Erythroblast (primary cell): ENCODE measurements around the gene ZNF280C.

ENCODE experiments used
- DNase-seq, 2 experiments: peaks; one replicate each; lab custom pipeline; 2025; lab: John Stamatoyannopoulos, UW
- GATA1 ChIP-seq: IDR thresholded peaks from 2 replicates; pipeline ENCODE4 v1.6.1; 2011; ENCODE audit warnings: low read depth, mild to moderate bottlenecking, control low read depth, low read length, moderate library complexity
- POLR2A ChIP-seq: IDR thresholded peaks from 2 replicates; pipeline ENCODE4 v1.6.1; 2011; ENCODE audit warnings: mild to moderate bottlenecking, low read length

The ZNF280C gene, protein sequence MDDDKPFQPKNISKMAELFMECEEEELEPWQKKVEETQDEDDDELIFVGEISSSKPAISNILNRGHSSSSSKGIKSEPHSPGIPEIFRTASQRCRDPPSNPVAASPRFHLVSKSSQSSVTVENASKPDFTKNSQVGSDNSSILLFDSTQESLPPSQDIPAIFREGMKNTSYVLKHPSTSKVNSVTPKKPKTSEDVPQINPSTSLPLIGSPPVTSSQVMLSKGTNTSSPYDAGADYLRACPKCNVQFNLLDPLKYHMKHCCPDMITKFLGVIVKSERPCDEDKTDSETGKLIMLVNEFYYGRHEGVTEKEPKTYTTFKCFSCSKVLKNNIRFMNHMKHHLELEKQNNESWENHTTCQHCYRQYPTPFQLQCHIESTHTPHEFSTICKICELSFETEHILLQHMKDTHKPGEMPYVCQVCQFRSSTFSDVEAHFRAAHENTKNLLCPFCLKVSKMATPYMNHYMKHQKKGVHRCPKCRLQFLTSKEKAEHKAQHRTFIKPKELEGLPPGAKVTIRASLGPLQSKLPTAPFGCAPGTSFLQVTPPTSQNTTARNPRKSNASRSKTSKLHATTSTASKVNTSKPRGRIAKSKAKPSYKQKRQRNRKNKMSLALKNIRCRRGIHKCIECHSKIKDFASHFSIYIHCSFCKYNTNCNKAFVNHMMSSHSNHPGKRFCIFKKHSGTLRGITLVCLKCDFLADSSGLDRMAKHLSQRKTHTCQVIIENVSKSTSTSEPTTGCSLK

DNA sequence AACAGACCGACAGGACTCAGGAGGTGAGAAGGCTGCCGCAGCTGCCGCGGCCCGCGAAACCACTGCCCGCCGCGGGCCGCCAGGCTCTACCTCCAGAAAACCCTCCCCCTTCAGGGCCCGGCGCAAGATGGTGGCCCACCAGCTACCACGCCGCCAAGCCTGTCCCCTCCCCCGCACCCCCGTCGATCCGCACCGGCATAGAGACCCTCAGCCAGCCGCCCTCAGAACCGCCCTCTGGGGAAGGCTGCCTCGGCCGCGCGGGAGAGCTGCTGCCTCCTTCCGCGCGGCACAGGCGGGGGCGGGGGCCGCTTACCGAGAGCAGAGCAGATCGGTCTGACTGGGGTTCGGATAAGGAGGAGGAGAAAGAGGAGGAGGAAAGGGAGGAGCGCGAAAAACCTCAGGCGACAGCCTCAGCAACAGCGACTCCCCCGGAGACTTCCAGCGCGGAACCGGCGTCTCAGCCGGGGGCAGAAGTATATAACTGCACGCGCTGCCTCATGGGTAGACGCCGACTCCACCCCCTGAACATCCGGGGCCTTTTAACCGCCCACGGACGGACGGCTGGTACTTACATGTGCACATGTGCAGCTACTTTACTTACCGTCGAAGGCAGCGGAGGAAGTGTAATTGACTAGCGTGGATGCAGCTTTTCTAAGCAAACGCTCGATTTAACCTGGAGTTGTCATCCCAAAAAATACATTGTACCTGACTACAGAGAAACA lies at the start of gene ZNF280C:
Gene ZNF280C, minus strand, starts transcription at position 451 of the 722 bp plus-strand sequence. CDS start 8,450 bp downstream, outside the sequence.
- TF ChIP-seq POLR2A (peak; percentile 81), GATA1 (no peak)
- peak; percentile 93 for DNase-seq

DNA sequence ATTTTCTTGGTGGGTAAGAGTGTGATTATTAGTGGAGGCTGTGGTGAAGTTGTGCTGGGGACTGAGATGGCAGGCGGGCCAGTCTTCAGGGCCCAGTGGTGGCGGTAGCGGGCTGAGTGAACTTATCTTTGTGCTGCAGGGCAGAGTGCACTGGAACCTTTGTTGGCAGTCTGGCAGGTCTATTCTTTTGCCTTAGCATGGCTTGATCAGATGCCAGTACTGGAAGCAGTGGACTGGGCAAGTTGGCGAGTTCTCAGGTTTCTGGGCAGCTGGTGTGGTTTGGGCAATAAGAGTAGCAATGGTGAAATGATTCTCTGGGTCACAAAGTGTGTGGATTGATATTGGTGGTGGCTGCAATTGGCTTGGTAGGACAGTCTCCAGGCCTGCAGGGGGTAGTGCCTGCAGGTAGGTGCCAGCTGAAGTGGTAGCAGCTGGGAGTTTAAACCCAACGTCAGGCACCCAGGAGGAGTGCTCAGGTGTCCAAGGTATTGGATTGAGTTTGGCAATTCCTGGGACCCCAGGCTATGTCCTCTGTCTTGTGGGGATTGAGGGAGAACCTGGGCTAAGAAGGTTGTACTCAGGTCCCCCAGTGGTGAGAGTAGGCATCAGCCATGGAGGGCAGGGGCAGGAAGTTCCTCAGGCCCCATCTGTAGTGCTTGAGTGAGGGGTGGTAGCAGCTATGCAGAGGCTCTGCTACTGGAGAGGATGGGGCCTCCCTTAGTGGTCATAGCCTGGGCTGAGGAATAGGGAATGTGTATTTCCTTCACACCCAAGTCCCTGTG lies 36.1 kb upstream of the ZNF280C start:
- no peak for DNase-seq
- no peak for TF ChIP-seq POLR2A
- TF ChIP-seq GATA1 = no peak

DNA sequence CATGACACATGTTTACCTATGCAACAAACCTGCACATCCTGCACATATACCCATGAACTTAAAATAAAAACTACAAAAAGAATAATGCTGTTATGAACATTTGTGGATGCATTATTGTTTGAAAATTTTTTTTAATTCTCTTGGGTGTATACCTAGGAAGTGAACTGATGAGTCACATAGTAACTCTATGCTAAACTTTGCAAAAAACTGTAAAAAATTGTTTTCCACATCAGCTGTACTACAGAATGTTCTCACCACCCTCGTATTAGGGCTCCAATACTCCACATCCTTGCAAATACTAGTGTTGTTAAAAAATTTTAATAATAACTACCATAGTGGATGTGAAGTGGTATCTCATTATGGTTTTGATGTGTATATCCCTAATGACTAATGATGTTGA lies 33.3 kb upstream of the ZNF280C start:
- TF ChIP-seq GATA1 (no peak), POLR2A (no peak)
- no peak for DNase-seq

- no peak for TF ChIP-seq POLR2A
- DNase-seq = no peak
These were observed 32.7 kb upstream of the ZNF280C start for GRCh38 chrX:130301405-130301804.

- TF ChIP-seq GATA1 = no peak
- no peak for TF ChIP-seq POLR2A
These were observed 31.2 kb upstream of the ZNF280C start for GRCh38 chrX:130300010-130300282.

GRCh38 chrX:130299279-130300009 lies 30.7 kb upstream of the ZNF280C start:
- TF ChIP-seq GATA1 = no peak
- no peak for TF ChIP-seq POLR2A
- DNase-seq = no peak

More at GRCh38 chrX:130300010-130300282, 31.2 kb upstream of the ZNF280C start:
- DNase-seq = no peak

DNA sequence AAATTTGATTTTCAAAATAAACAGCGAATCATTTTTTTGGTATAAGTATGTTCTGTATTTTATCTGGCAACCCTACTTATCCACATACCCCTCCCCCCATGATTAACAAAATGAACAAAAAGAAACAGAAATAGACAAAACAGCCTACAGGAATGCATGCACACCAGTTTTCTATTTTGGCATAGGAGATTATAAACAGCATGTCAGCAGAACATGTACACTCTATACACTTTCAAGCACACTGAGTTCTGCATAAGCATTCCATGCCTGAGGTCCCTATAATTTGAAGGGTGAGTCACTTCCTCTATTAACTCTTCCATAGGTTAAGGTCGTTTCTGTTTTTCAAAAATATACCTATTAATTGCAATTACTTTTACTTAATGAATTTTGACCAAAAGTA lies 28.0 kb upstream of the ZNF280C start:
- no peak for DNase-seq
- TF ChIP-seq GATA1 = no peak
- TF ChIP-seq POLR2A = no peak

- TF ChIP-seq GATA1 (no peak), POLR2A (no peak)
- DNase-seq = no peak
These were observed 27.6 kb upstream of the ZNF280C start for GRCh38 chrX:130296297-130296678.

- DNase-seq = no peak
- TF ChIP-seq POLR2A (no peak), GATA1 (no peak)
These were observed 27.0 kb upstream of the ZNF280C start for GRCh38 chrX:130295519-130296296.

- TF ChIP-seq GATA1 (no peak), POLR2A (no peak)
- DNase-seq = no peak
These were observed 18.5 kb upstream of the ZNF280C start for GRCh38 chrX:130287071-130287770.

DNA sequence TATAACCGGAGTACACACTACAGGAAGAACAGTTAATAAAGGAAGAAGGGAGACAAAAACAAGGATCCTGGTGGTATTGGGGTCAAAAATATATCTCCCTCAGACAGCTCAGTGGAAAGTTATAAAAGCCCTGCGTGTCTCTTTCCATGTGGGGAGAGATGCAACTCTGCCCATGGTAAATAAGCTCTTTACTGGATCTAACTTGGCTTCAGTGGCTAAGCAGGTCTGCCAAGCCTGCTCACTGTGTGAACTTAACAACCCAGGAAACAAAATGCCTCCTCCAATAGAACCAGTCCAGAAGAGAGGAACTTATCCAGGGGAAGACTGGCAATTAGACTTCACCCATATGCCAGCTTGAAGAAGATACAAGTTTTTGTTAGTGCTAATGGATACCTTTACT lies 17.0 kb upstream of the ZNF280C start:
- no peak for DNase-seq
- TF ChIP-seq POLR2A (no peak), GATA1 (no peak)
